H1 (cell line): Measurements from ENCODE around the gene NDUFAF8. TPM values are rescaled to one million over a fixed set of nuclear protein-coding genes. Genes with fewer than 3 reads are reported as not detected.

Source experiments
- RFX5 ChIP-seq: IDR thresholded peaks from 2 replicates; pipeline ENCODE4 v1.6.1; 2011; ENCODE audit warnings: low read depth, low read length, improper control_type of control experiment, borderline replicate concordance
- polyA plus RNA-seq, 7 experiments: library from polyadenylated mRNA; depleted of rRNA in 3 of 7; stranded (reverse) in 5 of 7; unstranded in 2 of 7; fragments of >200 nt in 5 of 7; fragments of 200-250 nt in 2 of 7; gene quantifications; 1 replicate in 5 of 7; 2 replicates in 1 of 7; 4 replicates in 1 of 7; pipeline versions ENCODE4 v1.2.1 to v1.2.3, GENCODE V29; 2011 to 2013; ENCODE audit warnings: missing spikeins in 2 of 7, mixed read lengths in 2 of 7
- total RNA-seq: library from RNA; stranded (reverse); fragmentation: NEBNext Ultra II Directional; extraction: Animal tissue kit (Norgen Biotek cat#: 25700); gene quantifications from 2 replicates; pipeline ENCODE4 v1.2.1, GENCODE V29; 2021

NDUFAF8 gene
- total and polyA plus RNA-seq, 2 of the 8 experiments (the other 6 are each of a cell fraction or from before 2014, with no cell fraction given) = 48.9 to 91.1 TPM

DNA sequence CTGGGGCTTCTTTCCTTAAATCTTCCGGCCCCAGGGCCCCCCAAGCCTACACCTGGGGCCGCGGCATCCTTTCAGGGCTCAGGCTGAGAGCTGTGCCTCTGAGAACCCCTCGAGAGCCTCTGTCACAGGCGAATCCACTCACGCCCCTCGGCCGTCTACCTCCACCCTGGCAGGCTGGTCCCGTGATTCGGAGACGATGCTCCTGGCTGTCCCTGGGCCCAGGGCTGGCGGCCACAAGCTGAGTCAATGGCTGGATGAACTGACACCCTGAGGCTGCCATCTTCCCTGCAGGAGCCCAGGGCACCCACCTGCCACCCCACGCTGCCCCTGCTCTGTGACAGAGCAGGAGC, 4.6 kb upstream of the NDUFAF8 start (continued):
- TF ChIP-seq RFX5 = no peak
- TF ChIP-seq, all 59 proteins: peak for 0
